DND-41 (cell line): ENCODE data around the gene PILRB.
"Not testable (repeated sequence)": the region's sequence is repeated elsewhere in the genome, so short reads cannot be mapped to it uniquely, and the experiment has no call there.

Source experiments
- ATAC-seq: fragments of 200-7000 bp; cut with Tn5 transposase; 3 replicates; pipeline ENCODE4 v1.9.1; 2021; ENCODE audit warnings: low read depth; ENCODE audit not compliant: insufficient read depth
- DNase-seq: peaks from one replicate; pipeline ENCODE4 v3.0.0-alpha.2; 2020
- H2AFZ ChIP-seq: 2 replicates; pipeline ENCODE4 v1.6.0; 2012; ENCODE audit warnings: low read depth, low read length
- H3K27ac ChIP-seq: 2 replicates; pipeline ENCODE4 v1.5.1; 2012; ENCODE audit warnings: low read length, inconsistent platforms
- H3K27me3 ChIP-seq: fragments of 200-600 bp; sonication (generic); 2 replicates; pipeline ENCODE4 v1.6.0; 2012; ENCODE audit warnings: low read length, mild to moderate bottlenecking, inconsistent platforms; ENCODE audit not compliant: insufficient read depth, poor library complexity
- H3K36me3 ChIP-seq: 2 replicates; pipeline ENCODE4 v1.5.1; 2012; ENCODE audit warnings: low read length, inconsistent platforms; ENCODE audit not compliant: insufficient read depth
- H3K4me1 ChIP-seq: 2 replicates; pipeline ENCODE4 v1.5.1; 2012; ENCODE audit warnings: mild to moderate bottlenecking, low read length; ENCODE audit not compliant: insufficient read depth
- H3K4me2 ChIP-seq: 2 replicates; pipeline ENCODE4 v1.6.0; 2012; ENCODE audit warnings: mild to moderate bottlenecking, moderate library complexity, low read length, inconsistent platforms; ENCODE audit not compliant: insufficient read depth
- H3K4me3 ChIP-seq, 2 experiments: fragments of 200-600 bp in 1 of 2; shearing (Covaris generic) in 1 of 2; 2 replicates each; pipeline ENCODE4 v1.5.1; 2012 to 2016; ENCODE audit warnings: inconsistent platforms in 2 of 2, low read length in 2 of 2, mild to moderate bottlenecking in 2 of 2, low read depth in 1 of 2, moderate library complexity in 1 of 2
- H3K79me2 ChIP-seq: 2 replicates; pipeline ENCODE4 v1.6.0; 2012; ENCODE audit warnings: low read length, inconsistent platforms; ENCODE audit not compliant: insufficient read depth
- H3K9ac ChIP-seq: 2 replicates; pipeline ENCODE4 v1.6.0; 2012; ENCODE audit warnings: low read depth, mild to moderate bottlenecking, inconsistent platforms, low read length, moderate library complexity
- H3K9me3 ChIP-seq: 2 replicates; pipeline ENCODE4 v1.5.1; 2012; ENCODE audit warnings: low read length, moderate library complexity, mild to moderate bottlenecking, inconsistent platforms; ENCODE audit not compliant: insufficient read depth, severe bottlenecking
- H4K20me1 ChIP-seq: 2 replicates; pipeline ENCODE4 v1.6.0; 2012; ENCODE audit warnings: low read length; ENCODE audit not compliant: insufficient read depth
- CTCF ChIP-seq: IDR thresholded peaks from 2 replicates; pipeline ENCODE4 v1.5.1; 2012; ENCODE audit warnings: borderline replicate concordance, low read length, moderate library complexity, mild to moderate bottlenecking; ENCODE audit not compliant: poor library complexity, severe bottlenecking; ENCODE audit errors: extremely low read depth
- EZH2 ChIP-seq: IDR thresholded peaks from 3 replicates; pipeline ENCODE4 v1.6.1; 2012; ENCODE audit warnings: borderline replicate concordance, low read depth, mild to moderate bottlenecking, moderate library complexity, low read length, inconsistent platforms; ENCODE audit not compliant: severe bottlenecking

Gene PILRB

GRCh38 chr7:100351657-100352058 lies 6.3 kb upstream of the PILRB start:
- peaks cover 90% of the 10 kb centered on the region for H3K36me3 ChIP-seq
- H2AFZ ChIP-seq = no peak overlapping the region
- H3K4me1 ChIP-seq = no peaks in the 10 kb centered on the region
- H3K9me3 ChIP-seq = no peaks in the 10 kb centered on the region
- TF ChIP-seq EZH2 (no peak), CTCF (no peak)
- H3K27me3 ChIP-seq = no peaks in the 10 kb centered on the region
- no peak overlapping the region for H3K4me3 ChIP-seq
- H3K27ac ChIP-seq = no peak overlapping the region
- H3K9ac ChIP-seq = no peak overlapping the region
- no peak overlapping the region for H3K4me2 ChIP-seq
- DNase-seq (no peak), ATAC-seq (no peak)
- H3K79me2 ChIP-seq = no peaks in the 10 kb centered on the region
- H4K20me1 ChIP-seq = peaks cover 11% of the 10 kb centered on the region; the same call in 1 of the 2 replicates

- Histone ChIP-seq H4K20me1 (peaks cover 11% of the 10 kb centered on the region; the same call in 1 of the 2 replicates), H3K36me3 (peaks cover 90% of the 10 kb centered on the region)
- not testable (repeated sequence) for H3K4me2 ChIP-seq, H3K27ac ChIP-seq, H3K9me3 ChIP-seq, H3K4me1 ChIP-seq, H2AFZ ChIP-seq, DNase-seq, H3K9ac ChIP-seq, H3K79me2 ChIP-seq, H3K4me3 ChIP-seq, H3K27me3 ChIP-seq
- ATAC-seq = peak; percentile 40; the same call in 2 of the 3 replicates
Measured at GRCh38 chr7:100352230-100352781, 5.6 kb upstream of the PILRB start.

GRCh38 chr7:100352984-100353684 lies 4.8 kb upstream of the PILRB start:
- peaks cover 8% of the 10 kb centered on the region; the same call in 1 of the 2 replicates for H4K20me1 ChIP-seq
- no peak for ATAC-seq

More at GRCh38 chr7:100352984-100353684, 4.8 kb upstream of the PILRB start:
- Histone ChIP-seq H3K9me3 (no peaks in the 10 kb centered on the region), H3K79me2 (no peaks in the 10 kb centered on the region), H3K4me2 (no peak overlapping the region), H3K27ac (no peak overlapping the region), H3K9ac (no peak overlapping the region), H3K4me1 (no peaks in the 10 kb centered on the region), H2AFZ (no peak overlapping the region), H3K36me3 (peaks cover 87% of the 10 kb centered on the region), H3K27me3 (no peaks in the 10 kb centered on the region), H3K4me3 (no peak overlapping the region)
- no peak for DNase-seq
- no peak for TF ChIP-seq CTCF
- TF ChIP-seq EZH2 = no peak
